Hepatic stellate cell (primary cell): ENCODE measurements around the gene MYL6.

Experiments
- DNase-seq: peaks from one replicate; pipeline ENCODE4 v3.0.0; 2011; ENCODE audit warnings: low spot score

Gene MYL6

GRCh38 chr12:56129206-56129941, 28.8 kb upstream of the MYL6 start:
- peak; percentile 60 for DNase-seq

GRCh38 chr12:56129942-56130495, 28.1 kb upstream of the MYL6 start:
- DNase-seq: no peak

DNA sequence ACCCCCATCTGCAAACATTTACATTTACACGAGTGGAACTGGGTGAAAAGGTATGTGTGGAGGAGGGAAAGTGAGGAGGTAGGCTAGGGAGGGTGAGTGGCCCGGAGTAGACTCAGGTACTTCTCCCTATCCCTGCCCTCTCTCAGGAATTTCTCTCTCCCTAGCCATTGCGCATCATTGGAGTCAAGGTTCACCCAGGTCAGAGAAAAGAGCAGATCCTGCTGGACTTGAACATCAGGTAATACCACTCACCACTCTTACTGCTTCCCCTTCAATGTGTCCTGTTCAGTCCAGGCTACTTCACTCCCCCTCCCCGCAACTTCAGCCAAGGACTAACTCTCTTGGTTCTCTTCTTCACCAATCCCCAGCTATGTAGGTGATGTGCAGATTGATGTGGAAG, 27.3 kb upstream of the MYL6 start:
- no peak for DNase-seq

GRCh38 chr12:56134897-56135296, 23.3 kb upstream of the MYL6 start:
- DNase-seq: no peak

- no peak for DNase-seq
Observed at GRCh38 chr12:56137853-56138571, 20.1 kb upstream of the MYL6 start.

DNA sequence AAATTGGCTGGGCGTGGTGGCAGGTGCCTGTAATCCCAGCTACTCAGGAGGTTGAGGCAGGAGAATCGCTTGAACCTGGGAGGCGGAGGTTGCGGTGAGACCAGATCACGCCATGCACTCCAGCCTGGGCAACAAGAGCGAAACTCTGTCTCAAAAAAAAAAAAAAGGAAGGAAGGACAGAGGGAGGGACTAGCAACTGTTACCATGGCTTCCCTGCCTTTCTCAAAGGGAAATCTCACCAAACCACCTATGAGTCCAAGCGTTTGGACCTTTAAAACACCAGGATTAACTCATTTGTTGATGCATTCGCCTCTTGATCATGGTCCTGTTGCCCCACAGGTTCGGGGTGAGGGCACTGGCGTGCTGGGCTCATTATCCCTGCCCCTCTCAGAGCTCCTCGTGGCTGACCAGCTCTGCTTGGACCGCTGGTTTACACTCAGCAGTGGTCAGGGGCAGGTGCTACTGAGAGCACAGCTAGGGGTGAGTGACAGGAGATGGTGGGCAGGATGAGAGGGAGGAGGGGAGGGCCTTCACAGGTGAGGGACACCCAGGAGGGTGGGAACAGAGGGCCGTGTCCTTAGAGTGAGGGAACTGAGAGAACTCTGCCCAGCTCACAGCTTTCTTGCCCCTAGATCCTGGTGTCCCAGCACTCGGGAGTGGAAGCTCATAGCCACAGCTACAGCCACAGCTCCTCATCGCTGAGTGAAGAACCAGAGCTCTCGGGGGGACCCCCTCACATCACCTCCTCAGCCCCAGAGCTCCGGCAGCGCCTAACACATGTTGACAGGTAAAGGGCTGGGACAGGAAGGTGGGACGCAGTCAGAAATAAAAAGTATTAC, 16.0 kb upstream of the MYL6 start:
- DNase-seq: no peak

DNA sequence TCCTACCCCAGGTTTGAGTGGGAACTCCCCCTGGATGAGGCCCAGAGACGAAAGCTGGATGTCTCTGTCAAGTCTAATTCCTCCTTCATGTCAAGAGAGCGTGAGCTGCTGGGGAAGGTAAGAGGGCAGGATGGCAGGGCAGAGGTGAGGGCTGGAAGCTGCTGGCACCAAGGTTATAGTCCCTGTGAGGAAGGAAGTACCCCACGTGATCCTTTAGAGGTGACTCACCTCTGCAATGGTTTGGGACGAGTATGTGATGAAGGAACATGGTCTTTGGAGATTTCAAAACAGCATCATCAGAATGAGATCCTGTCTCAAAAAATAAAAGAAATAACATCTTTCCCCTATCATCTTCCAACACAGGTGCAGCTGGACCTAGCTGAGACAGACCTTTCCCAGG, 14.9 kb upstream of the MYL6 start:
- DNase-seq: no peak

DNA sequence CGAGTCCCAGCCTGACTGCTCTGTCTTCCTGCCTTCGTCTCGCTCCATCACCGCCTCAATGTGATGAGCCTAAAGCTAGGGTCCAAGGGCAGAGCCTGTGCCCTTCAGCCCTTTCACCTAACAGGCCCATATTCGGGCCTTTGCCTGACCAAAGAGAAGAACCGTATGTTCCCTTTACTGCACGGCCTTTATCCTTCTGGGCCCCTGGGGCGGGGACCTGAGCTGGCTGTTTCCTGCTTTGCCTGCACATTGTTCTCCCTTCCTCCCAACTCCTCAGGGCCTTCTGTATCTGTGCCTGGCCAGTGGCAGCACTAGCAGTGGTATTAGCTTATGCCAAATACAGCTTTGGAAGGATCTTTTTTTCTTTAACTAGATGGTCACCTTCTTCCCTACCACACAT, 14.3 kb upstream of the MYL6 start:
- DNase-seq: no peak

GRCh38 chr12:56145217-56145616, 12.9 kb upstream of the MYL6 start:
- no peak for DNase-seq

DNA sequence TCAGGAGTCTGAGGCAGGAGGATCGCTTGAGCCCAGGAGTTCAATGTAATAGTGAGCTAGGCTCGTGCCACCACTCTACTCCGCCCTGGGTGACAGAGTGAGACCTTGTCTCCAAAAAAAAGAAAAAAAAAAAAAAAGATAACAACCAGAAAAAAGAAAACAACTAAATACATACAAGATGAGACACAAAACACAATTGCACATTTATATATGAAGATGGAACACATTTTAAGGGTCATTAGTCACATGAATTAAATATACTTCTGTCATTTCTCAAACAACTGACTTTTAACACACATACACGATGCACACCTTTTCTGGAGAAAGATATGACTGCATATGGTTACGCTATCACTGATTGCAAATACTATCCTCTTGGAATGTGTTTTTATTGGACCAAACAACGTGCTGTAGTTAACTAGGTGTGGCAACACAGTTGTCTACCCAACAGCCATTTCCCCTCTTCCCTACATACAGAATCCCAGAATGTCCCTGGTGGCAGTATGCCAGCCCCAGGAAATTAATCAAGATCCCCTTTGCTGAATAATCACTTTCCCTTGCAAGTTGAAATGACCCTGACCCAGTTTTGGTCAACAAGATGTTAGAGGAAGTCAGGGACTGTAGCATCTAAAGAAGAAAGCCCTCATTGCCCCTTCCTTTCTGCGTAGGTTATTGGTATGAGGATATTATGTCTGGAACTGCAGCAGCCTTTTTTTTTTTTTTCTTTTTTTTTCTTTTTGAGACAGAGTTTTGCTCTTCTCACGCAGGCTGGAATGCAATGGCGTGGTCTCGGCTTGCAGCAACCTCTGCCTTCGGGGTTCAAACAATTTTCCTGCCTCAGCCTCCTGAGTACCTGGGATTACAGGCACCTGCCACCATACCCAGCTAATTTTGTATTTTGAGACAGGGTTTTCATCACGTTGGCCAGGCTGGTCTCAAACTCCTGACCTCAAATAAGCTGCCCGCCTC, 11.4 kb upstream of the MYL6 start:
- DNase-seq: no peak

- DNase-seq: no peak
Observed at GRCh38 chr12:56150563-56150962, 7.6 kb upstream of the MYL6 start.

GRCh38 chr12:56151672-56152131, 6.5 kb upstream of the MYL6 start:
- DNase-seq: no peak

GRCh38 chr12:56152132-56152755, 5.9 kb upstream of the MYL6 start, which contains the start of gene MYL6B:
Gene MYL6B (plus strand): TSS chr12:56152587. CDS start chr12:56153919, 1,332 bp downstream.
- peak; percentile 95 for DNase-seq

GRCh38 chr12:56152756-56153677, 5.1 kb upstream of the MYL6 start:
- DNase-seq: no peak

DNA sequence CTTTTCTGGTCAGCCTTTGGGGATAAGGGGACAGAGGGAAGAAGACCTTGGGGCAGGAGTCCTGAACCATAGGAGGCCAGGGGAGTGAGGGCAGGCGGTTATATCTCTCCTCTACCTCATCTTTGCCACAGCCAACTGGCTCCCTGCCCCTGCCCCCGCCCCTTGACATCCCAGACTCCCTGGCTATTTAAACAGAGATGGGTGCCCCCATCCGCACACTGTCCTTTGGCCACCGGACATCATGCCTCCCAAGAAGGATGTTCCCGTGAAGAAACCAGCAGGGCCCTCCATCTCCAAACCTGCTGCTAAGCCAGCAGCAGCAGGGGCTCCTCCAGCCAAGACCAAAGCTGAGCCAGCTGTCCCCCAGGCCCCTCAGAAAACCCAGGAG, 4.5 kb upstream of the MYL6 start:
- DNase-seq: no peak

- no peak for DNase-seq
Observed at GRCh38 chr12:56154246-56154771, 3.9 kb upstream of the MYL6 start.

- DNase-seq: no peak
Observed at GRCh38 chr12:56154818-56155217, 3.3 kb upstream of the MYL6 start.

- DNase-seq: no peak
Observed at GRCh38 chr12:56155256-56155845, 2.8 kb upstream of the MYL6 start.
